Caco-2 (cell line): ENCODE results near the gene HOXB7. TPM values are rescaled to one million over a fixed set of nuclear protein-coding genes. Genes with fewer than 3 reads are reported as not detected.

Experiments
- BruUV-seq: library from RNA; stranded (reverse); fragments of 400-500 nt; replicated peaks from 2 replicates; lab custom pipeline; 2021; lab: Mats Ljungman, UMichigan
- CTCF ChIA-PET: fragments of 300-600 bp; sonication (Branson Sonifier 250); formaldehyde crosslinking; loops from one replicate; lab custom pipeline; 2022; ENCODE audit warnings: antibody characterized with exemption; lab: Charles Lee
- POLR2A ChIA-PET: fragments of 300-600 bp; sonication (Branson Sonifier 250); formaldehyde crosslinking; loops from one replicate; lab custom pipeline; 2022; ENCODE audit warnings: antibody characterized with exemption; lab: Charles Lee
- DNase-seq, 2 experiments: peaks; one replicate each; pipeline versions ENCODE4 v3.0.0 to v3.0.0-alpha.2; 2020 to 2022
- H3K27me3 ChIP-seq: replicated peaks from 2 replicates; pipeline ENCODE4 v1.6.0; 2011; ENCODE audit warnings: low read length; ENCODE audit not compliant: control insufficient read depth, insufficient read depth
- H3K36me3 ChIP-seq: 2 replicates; pipeline ENCODE4 v1.5.1; 2011; ENCODE audit warnings: low read length; ENCODE audit not compliant: control insufficient read depth, insufficient read depth
- H3K4me1 ChIP-seq: fragments of 250-450 bp; sonication (Bioruptor Pico); 2 replicates; pipeline ENCODE4 v1.5.1; 2020; ENCODE audit warnings: mild to moderate bottlenecking
- H3K4me3 ChIP-seq: 2 replicates; pipeline ENCODE4 v1.5.1; 2011; ENCODE audit warnings: low read depth, mild to moderate bottlenecking, control low read depth, low read length
- H3K9me3 ChIP-seq: fragments of 250-450 bp; sonication (Bioruptor Pico); 2 replicates; pipeline ENCODE4 v1.5.1; 2020; ENCODE audit warnings: mild to moderate bottlenecking, moderate library complexity
- H3K27ac Mint-ChIP-seq: one replicate; pipeline ENCODE4 v1.8.0; 2022; ENCODE audit warnings: mixed read lengths; ENCODE audit not compliant: unreplicated experiment
- H3K27me3 Mint-ChIP-seq: one replicate; pipeline ENCODE4 v1.8.0; 2022; ENCODE audit warnings: mixed read lengths; ENCODE audit not compliant: insufficient read depth, unreplicated experiment
- H3K36me3 Mint-ChIP-seq: one replicate; pipeline ENCODE4 v1.8.0; 2022; ENCODE audit warnings: mild to moderate bottlenecking, mixed read lengths; ENCODE audit not compliant: insufficient read depth, unreplicated experiment
- H3K4me1 Mint-ChIP-seq: one replicate; pipeline ENCODE4 v1.8.0; 2022; ENCODE audit warnings: low read depth, mixed read lengths; ENCODE audit not compliant: unreplicated experiment
- H3K4me3 Mint-ChIP-seq: one replicate; pipeline ENCODE4 v1.8.0; 2022; ENCODE audit warnings: mild to moderate bottlenecking, moderate library complexity, mixed read lengths; ENCODE audit not compliant: unreplicated experiment
- H3K9me3 Mint-ChIP-seq: one replicate; pipeline ENCODE4 v1.8.0; 2022; ENCODE audit warnings: mixed read lengths; ENCODE audit not compliant: unreplicated experiment
- CTCF ChIP-seq, 2 experiments: fragments of 200-600 bp in 1 of 2; IDR thresholded peaks; 1 replicate in 1 of 2; 2 replicates in 1 of 2; pipeline versions ENCODE4 v1.5.1 to v1.8.0; 2011 to 2022; ENCODE audit warnings: antibody characterized with exemption in 1 of 2, control low read depth in 1 of 2, inconsistent platforms in 1 of 2, low read depth in 1 of 2, low read length in 1 of 2, mild to moderate bottlenecking in 1 of 2, moderate library complexity in 1 of 2; ENCODE audit not compliant: insufficient read depth in 1 of 2, severe bottlenecking in 1 of 2, unreplicated experiment in 1 of 2
- intact Hi-C: fragments of 100-400 bp; cut with micrococcal nuclease; formaldehyde crosslinking; loops from one replicate; pipeline ENCODE4 v1.10.0; 2022; ENCODE audit not compliant: unreplicated experiment
- total RNA-seq: library from RNA; stranded (reverse); gene quantifications from 2 replicates; pipeline ENCODE4 v1.2.3, GENCODE V29; 2022

HOXB7 gene
- total RNA-seq, 1 experiment from 2014 or later, result 28.2 TPM

DNA sequence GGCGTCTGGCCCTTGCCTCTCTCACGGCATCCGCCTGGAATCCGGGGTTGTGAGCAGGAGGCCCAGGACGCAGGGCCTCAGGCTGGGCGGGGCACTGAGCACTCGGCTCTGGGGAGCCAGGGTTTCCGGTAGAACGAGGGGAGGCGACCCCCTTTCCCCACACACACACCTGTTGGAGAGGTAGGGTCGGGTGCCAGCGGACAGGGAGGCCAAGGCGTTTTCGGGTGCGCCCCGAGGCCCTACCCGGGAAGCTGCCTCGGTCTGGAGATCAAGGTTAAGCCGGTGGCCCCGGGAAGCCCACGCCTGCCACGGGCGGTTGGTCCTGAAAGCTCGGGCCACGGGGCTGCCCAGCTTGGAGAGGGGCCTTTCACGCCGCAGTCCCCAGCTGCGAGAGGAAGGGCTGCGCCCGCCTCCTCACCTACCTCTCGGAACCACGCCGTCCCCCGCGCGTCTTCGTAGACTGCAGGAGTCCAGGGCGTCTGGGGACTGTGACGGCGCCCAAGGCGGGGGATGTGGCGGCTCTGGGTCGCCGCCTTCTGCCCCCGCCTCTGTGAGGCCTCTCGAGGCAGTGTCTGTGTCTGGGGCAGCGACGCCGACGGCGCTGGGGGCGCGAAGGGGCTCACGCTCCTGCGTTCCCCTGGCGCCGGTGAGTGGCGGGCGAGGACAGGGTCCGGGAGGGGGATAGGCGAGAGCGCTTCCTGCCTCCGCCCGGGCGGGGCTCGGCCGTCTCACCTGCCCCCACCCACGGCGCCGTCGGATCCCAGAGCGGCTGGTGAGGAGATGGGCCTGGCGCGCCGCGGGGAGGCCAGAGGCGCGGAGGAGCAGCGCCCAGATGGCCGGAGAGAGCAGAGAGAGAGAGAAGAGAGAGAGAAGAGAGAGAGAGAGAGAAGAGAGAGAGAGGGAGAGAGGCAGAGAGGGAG is 35.6 kb upstream of the HOXB7 start:
- no peak overlapping the region for H3K27ac Mint-ChIP-seq
- BruUV-seq, result no TSS peak
- Histone ChIP-seq H3K4me3 (peak overlapping the region; percentile 30), H3K36me3 (no peaks in the 10 kb centered on the region), H3K27me3 (no peaks in the 10 kb centered on the region), H3K4me1 (peaks cover 9% of the 10 kb centered on the region; the same call in 1 of the 2 replicates), H3K9me3 (no peaks in the 10 kb centered on the region)
- peaks cover 7% of the 10 kb centered on the region for H3K4me1 Mint-ChIP-seq
- TF ChIP-seq CTCF (IDR thresholded peaks at IDR 0.05; ENCODE audit: insufficient read depth in 1 of 2, low read depth in 1 of 2, low read length in 1 of 2, severe bottlenecking in 1 of 2, unreplicated experiment in 1 of 2), result no peak
- intact Hi-C loops, result loop anchor here (2.0 kb wide), 1 partner anchor 20 kb away; the partner anchor contains the start of gene HOXB9
- DNase-seq, result peak; percentile 73 to 82
- H3K4me3 Mint-ChIP-seq, result peak overlapping the region; percentile 77
- H3K27me3 Mint-ChIP-seq, result peaks cover 24% of the 10 kb centered on the region
- H3K36me3 Mint-ChIP-seq, result no peaks in the 10 kb centered on the region
- H3K9me3 Mint-ChIP-seq, result no peaks in the 10 kb centered on the region
- CTCF ChIA-PET, result interaction anchor here (0.5 to 0.7 kb wide), 2 partner anchors 23 to 53 kb away, joined by 3 to 5 read pairs; no protein-coding TSS in a partner anchor
- POLR2A ChIA-PET, result interaction anchor here (0.7 kb wide), 2 partner anchors 133 to 147 kb away, joined by 5 read pairs; no protein-coding TSS in a partner anchor

- Mint-ChIP-seq H3K27ac (no peak overlapping the region), H3K27me3 (peaks cover 26% of the 10 kb centered on the region), H3K9me3 (no peaks in the 10 kb centered on the region), H3K4me1 (peaks cover 7% of the 10 kb centered on the region), H3K36me3 (no peaks in the 10 kb centered on the region), H3K4me3 (peak overlapping the region; percentile 77)
- peak overlapping the region; percentile 30 for H3K4me3 ChIP-seq
- no peaks in the 10 kb centered on the region for H3K9me3 ChIP-seq
- intact Hi-C loops, result loop anchor here (2.0 kb wide), 1 partner anchor 19 kb away; the partner anchor contains the start of gene HOXB9
- BruUV-seq, result no TSS peak
- no peak for TF ChIP-seq CTCF (IDR thresholded peaks at IDR 0.05; ENCODE audit: insufficient read depth in 1 of 2, low read depth in 1 of 2, low read length in 1 of 2, severe bottlenecking in 1 of 2, unreplicated experiment in 1 of 2)
- H3K4me1 ChIP-seq, result peaks cover 9% of the 10 kb centered on the region; the same call in 1 of the 2 replicates
- no peaks in the 10 kb centered on the region for H3K36me3 ChIP-seq
- CTCF ChIA-PET, result interaction anchor here (0.5 kb wide), 1 partner anchor 53 kb away, joined by 3 read pairs; no protein-coding TSS in a partner anchor
- POLR2A ChIA-PET, result no interaction called here
- no peak for DNase-seq
- no peaks in the 10 kb centered on the region for H3K27me3 ChIP-seq
These were observed 34.9 kb upstream of the HOXB7 start for GRCh38 chr17:48645639-48646182.

DNA sequence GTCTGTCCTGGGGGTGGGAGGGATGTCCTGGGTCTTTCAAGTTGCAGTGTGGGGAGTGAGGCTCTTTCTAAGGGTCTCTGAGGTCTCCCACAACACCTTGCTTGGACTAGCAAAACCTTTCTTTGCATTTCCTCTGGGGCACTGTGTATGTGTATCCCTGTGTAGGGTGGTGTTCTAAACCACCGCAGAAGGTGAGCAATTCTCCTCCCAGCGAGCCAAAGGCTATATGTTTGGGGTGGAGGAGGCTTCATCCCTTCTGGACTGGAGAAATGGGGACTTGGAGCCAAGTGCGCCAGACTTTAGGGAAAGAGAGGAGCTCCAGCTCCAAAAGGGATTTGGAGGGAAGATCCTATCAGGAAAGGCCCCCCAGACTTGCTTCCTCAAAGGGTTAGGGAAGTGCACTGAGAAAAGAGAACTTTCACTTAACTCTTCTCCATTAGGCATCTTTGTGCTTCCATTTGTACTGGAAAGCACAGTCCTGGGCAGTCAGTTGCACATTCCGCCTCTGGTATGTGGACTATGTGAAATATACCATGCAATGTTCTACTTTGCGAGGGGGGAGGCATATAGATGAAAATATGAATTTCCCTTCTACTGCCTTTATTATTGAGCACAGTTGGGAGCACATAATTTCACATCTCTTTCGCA is 34.2 kb upstream of the HOXB7 start:
- no peak overlapping the region for H3K27ac Mint-ChIP-seq
- POLR2A ChIA-PET, result no interaction called here
- no peak for TF ChIP-seq CTCF (IDR thresholded peaks at IDR 0.05; ENCODE audit: insufficient read depth in 1 of 2, low read depth in 1 of 2, low read length in 1 of 2, severe bottlenecking in 1 of 2, unreplicated experiment in 1 of 2)

More for the DNA sequence above, 34.2 kb upstream of the HOXB7 start:
- peaks cover 22% of the 10 kb centered on the region for H3K27me3 Mint-ChIP-seq
- H3K4me1 ChIP-seq, result peaks cover 9% of the 10 kb centered on the region; the same call in 1 of the 2 replicates
- no peaks in the 10 kb centered on the region for H3K27me3 ChIP-seq
- peaks cover 7% of the 10 kb centered on the region for H3K4me1 Mint-ChIP-seq
- H3K36me3 Mint-ChIP-seq, result no peaks in the 10 kb centered on the region
- no TSS peak for BruUV-seq
- H3K9me3 ChIP-seq, result no peaks in the 10 kb centered on the region
- no peak overlapping the region for H3K4me3 ChIP-seq
- CTCF ChIA-PET, result no interaction called here
- no peak overlapping the region for H3K4me3 Mint-ChIP-seq
- peak in 1 of 2 experiments; percentile 30 for DNase-seq
- no peaks in the 10 kb centered on the region for H3K9me3 Mint-ChIP-seq
- no peaks in the 10 kb centered on the region for H3K36me3 ChIP-seq
- intact Hi-C loops, result no loop called here
